HS-5 (cell line): ENCODE results near the gene BRINP2.

Source experiments
- DNase-seq: peaks from one replicate; pipeline ENCODE4 v3.0.0-alpha.2; 2012; ENCODE audit warnings: low read depth

The BRINP2 gene

DNA sequence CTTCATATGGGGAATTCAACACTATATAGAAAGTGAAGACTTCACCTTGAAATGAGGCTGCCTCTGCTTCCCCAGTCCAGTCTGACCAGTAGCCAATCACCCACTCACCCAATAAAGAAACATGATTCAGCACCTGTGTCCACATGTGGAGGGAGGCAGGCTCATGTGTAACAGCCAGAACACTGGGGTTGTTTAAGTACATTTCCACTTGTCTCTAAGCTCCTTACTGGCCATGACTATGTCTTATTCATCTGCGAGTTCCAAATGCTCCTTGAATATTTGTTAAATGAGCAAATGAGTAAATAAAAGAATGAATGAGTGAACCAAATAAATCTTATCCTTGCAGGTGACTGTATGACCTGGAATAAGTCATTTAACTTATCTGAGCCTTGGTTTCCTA, 100.1 kb downstream of the BRINP2 start:
- DNase-seq = no peak

DNA sequence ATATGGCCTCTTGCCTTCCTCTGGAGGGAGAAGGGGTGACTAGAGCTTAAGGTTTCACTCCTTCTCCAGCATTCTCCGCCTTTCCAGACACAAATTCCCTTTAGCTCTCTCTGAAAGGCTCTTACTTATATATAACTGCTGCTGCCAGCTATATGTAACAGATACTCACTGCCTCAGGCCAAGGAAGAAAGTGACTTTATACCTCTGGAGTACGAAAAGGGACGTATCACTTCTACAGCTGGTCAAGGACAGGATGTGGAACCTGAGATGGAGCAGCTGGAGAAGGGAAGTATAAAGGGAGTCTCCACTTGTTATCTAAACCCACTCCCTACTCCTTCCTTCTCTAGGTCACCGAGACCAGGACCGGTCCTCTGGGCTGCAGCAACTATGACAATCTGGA, 102.4 kb downstream of the BRINP2 start:
- no peak for DNase-seq

- DNase-seq = no peak
Measured at GRCh38 chr1:177274687-177275211, 104.0 kb downstream of the BRINP2 start.

GRCh38 chr1:177275736-177276135, 105.0 kb downstream of the BRINP2 start:
- no peak for DNase-seq

DNA sequence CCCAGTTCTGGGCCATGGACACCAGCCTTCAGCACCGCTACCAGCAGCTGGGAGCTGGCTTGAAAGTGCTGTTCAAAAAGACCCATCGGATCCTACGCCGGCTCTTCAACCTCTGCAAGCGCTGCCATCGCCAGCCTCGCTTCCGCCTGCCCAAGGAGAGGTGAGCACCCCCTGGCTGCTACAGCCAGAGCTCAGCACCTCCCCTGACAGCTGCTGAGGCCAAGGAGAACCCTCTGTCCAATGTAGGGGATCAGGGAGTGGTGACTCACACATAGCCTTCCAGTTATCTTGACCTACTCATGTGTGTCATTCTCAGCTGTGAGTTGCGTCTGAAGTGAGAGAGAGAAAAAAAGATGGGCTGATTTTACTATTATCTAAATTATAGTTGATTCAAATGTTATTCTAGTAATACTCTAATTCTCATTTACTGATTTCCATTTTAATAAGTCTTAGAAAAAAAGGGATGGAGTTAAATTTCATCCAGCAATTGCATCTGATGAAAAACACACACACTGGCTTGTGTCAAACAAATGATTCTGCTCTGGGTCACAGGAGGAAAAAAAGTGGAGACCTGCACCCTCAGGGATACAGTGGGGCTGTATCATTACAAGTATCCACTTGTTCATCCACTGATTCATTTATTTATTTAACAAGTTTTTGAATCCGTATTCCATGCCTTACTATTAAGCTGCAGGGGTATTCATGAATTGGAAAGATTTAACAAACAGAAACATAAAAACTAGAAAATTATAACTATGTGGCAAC, 108.0 kb downstream of the BRINP2 start:
- no peak for DNase-seq

- DNase-seq = no peak
Measured at GRCh38 chr1:177281901-177282300, 111.1 kb downstream of the BRINP2 start.

DNA sequence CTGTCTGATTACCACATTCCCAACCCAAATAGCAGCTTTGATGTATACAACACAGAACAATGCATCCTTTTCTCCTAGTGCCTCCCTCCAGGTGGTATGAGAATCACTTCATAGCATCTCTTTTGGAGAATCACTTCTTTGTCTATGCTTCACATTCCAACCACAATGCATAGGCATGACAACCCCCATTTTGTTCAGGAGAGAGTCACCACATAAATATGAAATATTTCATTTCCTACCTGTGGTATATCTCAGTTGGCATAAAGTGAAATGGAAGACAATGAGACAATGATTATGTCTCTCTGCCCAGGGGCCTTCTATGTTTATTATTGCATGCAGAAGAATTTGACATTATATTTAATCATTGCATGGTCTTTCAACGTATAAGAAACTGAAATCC, 112.2 kb downstream of the BRINP2 start:
- no peak for DNase-seq

DNA sequence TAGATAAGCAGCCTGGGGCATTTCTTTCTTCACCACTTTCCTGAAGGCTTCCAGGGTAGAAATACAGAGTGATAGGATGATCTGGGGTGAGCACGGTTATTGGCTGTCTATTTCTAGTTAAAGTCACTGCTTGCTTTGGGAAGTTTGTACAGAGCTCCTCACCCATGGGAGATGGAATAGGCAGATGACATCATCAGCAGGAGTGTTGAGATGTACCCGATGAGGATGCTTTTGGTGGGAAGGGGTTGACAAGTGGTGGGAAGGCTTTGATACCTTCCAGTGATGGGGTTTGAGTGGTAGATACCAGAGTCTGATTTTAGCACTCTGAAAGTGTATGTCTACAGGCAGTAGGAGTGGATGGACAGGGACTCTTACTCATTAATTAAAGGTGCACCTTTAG, 112.6 kb downstream of the BRINP2 start:
- no peak for DNase-seq

DNA sequence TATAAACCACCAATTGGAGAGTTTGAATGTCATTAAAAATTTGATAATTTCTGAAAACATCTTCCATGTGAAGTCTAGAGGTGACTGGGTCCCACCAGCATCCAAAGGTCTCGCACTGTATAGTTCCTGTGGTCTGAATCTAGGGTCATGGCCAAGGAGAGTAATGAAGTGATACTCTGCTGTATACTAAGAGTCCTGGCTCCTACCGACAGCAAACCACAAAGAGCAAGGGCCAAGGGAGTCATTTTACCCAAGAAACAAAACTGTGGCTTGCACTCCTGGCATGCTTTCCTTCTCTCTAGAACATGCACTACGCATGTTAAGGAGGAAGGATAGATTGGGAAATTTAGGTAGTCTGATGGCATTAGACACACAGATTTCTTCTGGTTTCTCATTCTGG, 115.6 kb downstream of the BRINP2 start:
- DNase-seq = no peak

GRCh38 chr1:177287270-177287669, 116.5 kb downstream of the BRINP2 start:
- no peak for DNase-seq

- no peak for DNase-seq
Measured at GRCh38 chr1:177287994-177288393, 117.2 kb downstream of the BRINP2 start.

GRCh38 chr1:177289532-177289931, 118.8 kb downstream of the BRINP2 start:
- no peak for DNase-seq

- DNase-seq = no peak
Measured at GRCh38 chr1:177300431-177300830, 129.7 kb downstream of the BRINP2 start.

DNA sequence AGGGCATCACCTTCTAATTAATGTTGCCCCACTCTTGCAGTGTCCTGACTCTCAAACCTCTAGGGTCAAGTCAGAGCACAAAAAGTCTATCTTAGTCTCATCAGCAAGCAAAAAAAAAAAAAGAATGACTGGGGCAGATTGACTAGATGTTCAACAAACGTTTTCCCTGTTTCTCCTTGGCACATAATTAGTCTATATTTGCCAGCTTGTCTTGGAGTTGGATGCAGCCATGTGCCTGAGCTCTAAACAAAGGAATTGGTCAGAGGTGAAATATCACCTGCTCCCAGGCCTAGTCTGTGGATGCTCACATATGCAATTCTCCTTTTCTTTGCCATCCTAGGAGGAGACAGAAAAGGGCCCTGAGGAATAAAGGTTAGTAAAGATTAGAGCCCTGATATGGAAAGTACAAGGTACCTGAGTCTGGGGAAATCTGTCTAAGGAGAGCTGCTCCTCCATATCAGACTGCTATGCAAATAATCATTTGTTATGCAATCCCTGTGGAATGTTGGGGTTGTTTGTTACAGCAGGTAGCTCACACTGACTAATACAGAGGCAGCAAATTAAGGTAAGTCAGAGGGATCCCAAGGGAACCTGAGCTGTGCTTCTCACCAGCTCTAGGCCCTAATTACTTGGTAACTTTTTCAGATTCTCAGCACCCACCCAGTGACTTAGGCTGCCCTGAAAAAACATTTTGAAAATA, 130.8 kb downstream of the BRINP2 start:
- no peak for DNase-seq

GRCh38 chr1:177302357-177303044, 131.7 kb downstream of the BRINP2 start:
- no peak for DNase-seq

GRCh38 chr1:177305040-177306018, 134.6 kb downstream of the BRINP2 start:
- no peak for DNase-seq

DNA sequence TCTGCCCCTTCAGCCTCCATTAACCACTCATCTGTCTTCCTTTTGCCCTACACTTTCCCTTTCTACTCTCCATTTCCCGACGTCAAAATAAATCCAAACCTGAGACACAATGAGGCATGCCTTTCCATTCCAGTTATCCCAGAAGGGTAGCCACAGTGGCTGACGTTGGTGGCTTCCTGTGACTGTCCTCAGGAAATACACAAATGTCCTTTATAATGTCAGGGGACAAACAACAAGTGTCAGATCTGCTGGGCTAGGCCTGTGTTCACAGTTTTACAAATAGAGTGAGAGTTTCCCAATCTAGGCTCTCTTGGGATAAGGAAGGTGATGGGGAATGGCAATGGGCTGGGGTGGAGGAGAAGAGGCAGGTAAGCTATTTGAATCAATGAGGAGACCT, 135.3 kb downstream of the BRINP2 start:
- DNase-seq = no peak

- no peak for DNase-seq
Measured at GRCh38 chr1:177306981-177307380, 136.2 kb downstream of the BRINP2 start.

GRCh38 chr1:177307771-177308170, 137.0 kb downstream of the BRINP2 start:
- peak; percentile 68 for DNase-seq

GRCh38 chr1:177309880-177310279, 139.1 kb downstream of the BRINP2 start:
- DNase-seq = no peak

DNA sequence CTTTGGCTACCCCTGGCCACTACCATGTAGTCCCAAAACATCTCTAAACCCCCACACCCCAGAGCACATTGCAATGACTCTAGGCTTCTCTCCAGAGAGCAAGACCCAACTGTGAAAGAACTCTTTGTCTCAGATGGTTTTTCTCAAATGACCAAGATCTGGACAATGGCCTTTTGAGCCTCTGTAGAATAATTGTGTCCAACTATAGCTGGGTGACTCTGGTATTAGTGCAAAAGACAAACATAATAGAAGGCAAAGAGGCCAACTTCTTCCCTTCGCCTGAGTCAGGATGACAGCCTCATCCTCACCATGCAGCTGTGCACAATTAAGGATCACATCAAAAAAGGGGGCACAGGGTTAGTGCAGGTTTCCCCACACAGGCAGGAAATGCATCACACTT, 139.6 kb downstream of the BRINP2 start:
- peak; percentile 52 for DNase-seq

- DNase-seq = no peak
Measured at GRCh38 chr1:177311111-177311510, 140.4 kb downstream of the BRINP2 start.
